ENCODE measurements around the gene TXN2.
"Not testable (repeated sequence)": the region's sequence is repeated elsewhere in the genome, so short reads cannot be mapped to it uniquely, and the experiment has no call there.

TXN2 gene

DNA sequence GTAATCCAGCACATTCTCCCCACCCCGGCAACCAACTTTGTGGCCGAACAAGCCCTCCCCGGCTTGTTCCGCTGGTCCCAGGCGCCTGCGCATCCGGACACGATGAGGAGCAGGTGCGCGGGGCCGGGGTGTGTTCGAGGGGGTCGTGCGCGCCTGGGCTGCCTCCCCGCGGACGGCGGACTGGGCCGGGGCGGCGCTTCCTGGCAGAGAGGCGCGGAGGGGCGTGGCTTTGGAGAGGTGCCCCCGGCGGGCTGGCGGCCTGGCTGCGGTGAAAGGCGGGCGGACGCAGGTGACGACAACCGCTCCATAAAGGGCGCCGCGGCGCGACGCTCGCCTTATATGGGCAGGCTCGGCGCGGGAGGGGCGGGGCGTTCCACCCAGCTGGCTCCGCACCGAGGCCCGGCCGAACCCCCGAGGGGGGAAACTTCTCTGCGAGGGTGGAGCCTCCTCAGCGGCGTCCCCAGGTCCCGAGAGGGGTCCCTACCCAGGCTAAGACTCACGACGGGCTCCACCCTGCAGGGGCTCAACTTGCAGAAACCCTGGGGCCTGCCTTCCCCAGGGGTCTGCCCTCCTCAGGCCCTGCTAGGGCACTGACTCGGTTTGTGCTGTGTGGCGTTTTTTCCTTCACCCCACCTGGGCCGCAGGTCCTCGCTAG, 26.4 kb downstream of the TXN2 start:
- DNase-seq = peak; percentile 88

DNA sequence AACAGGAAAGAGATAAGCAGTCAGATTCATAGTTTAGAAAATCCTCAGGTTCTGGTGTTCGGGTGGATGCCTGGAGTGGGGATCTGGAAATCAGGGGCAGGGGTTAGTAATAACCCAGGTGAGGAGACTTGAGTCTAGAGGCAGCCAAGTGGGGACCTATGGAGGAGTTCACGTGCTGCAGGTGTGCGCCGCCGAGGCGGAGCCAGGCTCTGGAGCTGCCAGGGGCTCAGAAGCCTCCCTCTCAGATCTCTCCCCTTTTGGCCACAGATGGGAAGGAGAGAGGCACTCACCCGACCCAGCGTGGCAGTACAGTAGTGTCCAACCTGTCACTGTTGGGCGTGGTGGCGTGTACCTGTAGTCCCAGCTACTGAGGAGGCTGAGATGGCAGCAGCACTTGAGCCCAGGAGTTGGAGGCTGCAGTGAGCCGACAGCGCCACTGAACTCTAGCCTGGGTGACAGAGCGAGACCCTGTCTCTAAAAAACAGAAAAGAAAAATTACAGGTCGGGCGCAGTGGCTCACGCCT, 27.5 kb downstream of the TXN2 start:
- no peak for DNase-seq

GRCh38 chr22:36452978-36453607, 28.3 kb downstream of the TXN2 start:
- not testable (repeated sequence) for DNase-seq

GRCh38 chr22:36452250-36452977, 29.0 kb downstream of the TXN2 start:
- no peak for DNase-seq

- not testable (repeated sequence) for DNase-seq
These were observed 30.5 kb downstream of the TXN2 start for GRCh38 chr22:36450923-36451322.

DNA sequence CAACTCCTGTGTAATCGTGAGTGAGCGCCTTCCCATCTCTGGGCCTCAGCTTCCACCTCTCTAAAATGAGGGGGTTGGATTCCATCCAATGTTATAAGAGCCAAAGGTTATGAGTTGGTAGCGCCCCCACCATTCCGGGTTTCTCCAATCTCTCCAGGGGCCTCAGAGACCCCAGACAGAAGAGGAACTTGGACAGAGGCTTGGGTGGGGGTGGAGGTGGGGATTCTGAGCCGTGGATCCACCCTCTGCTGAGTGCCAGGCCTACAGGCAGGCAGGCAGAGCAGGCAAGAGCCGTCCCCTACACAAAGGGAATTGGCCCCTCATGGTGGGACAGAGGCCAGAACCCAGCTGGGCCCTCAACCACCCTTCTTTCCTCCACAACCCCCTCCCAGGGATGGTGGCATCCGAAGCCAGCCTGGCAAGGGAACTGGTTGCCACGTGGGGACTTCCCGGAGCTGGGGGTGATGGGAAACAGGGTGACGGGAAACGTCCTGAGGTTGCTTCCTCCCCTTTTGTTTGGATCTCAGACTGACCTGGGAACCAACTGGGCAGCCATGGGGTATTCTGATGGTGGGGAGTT, 31.8 kb downstream of the TXN2 start:
- DNase-seq = no peak

GRCh38 chr22:36447632-36448031, 33.8 kb downstream of the TXN2 start:
- DNase-seq = no peak

GRCh38 chr22:36445158-36445668, 36.2 kb downstream of the TXN2 start:
- peak; percentile 68 for DNase-seq

DNA sequence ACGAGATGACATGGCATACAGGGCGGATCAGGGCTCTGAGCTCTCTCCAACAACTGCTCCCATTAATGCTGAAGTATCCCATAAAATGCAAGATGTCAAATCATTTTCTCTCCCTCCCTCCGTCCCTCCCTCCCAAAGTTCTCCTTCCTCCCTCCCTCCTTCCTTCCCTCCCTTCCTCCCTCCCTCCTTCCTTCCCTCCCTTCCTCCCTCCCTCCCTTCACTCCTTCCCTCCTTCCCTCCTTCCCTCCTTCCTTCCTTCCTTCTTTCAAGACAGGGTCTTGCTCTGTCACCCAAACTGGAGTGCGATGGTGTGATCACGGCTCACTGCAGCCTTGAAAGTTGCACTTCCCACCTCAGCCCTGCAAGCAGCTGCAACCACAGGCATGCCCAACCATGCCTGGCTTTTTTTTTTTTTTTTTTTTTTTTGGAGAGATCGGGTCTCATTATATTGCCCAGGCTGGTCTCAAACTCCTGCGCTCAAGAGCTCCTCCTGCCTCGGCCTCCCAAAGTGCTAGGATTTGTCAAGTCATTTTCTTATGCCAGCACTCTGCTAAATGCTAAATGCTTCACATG, 38.2 kb downstream of the TXN2 start:
- DNase-seq = peak; percentile 51

- DNase-seq = no peak
These were observed 38.8 kb downstream of the TXN2 start for GRCh38 chr22:36442506-36443197.

DNA sequence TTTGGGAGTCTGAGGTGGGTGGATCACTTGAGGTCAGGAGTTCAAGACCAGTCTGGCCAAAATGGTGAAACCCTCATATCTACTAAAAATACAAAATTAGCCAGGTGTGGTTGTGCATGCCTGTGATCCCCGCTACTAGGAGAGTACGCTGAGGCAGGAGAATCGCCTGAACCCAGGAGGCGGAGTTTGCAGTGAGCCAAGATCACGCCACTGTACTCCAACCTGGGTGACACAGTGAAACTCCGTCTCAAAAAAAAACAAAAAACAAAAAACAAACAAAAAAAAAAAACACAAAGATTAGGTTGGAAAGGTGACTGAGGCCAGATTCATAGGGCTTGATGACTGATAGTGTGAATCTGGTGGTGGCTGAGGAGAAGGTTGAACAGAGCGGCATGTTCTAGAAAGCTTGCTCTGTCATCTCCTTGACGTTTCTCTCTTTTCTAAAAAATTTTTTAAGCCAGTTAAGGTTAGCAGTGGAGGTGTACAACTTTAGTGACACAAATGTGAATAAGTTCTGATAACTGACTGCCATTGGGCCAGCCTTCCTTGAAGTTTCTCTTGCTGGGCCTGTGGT, 40.9 kb downstream of the TXN2 start:
- DNase-seq = no peak

DNA sequence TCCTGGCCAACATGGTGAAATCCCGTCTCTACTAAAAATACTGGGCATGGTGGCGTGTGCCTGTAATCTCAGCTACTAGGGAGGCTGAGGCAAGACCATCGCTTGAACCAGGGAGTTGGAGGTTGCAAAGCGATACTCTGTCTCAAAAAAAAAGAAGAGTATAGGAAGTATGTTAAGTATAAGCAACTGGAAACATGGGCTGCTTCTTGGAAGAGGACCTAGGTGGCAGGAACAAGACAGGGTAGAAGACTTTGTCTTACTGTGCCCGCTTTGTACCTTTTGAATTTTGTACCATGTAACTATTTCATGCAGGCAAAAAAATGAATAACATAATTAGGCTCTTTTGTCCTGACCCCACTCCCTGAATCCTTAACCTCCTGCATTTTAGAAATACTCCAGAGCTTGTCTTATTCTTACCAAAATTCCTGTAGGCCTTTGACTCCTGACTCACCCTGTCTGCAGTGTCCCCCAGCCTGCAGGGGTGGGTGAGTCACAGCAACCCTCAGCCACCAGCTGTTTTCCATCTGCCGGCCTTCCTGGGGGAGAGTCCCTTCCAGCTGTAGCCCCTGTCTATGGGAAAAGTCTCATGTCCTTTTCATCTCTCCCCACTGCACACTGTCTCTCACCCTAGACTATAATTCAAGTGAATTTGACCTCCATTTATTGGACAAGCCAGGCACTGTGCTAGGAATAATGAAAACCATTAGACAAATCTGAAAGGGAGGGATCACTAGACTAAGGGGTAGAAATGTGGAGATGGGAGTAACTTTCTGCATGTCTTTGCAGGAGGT, 41.8 kb downstream of the TXN2 start:
- peak; percentile 93 for DNase-seq

- no peak for DNase-seq
These were observed 45.7 kb downstream of the TXN2 start for GRCh38 chr22:36435516-36436415.

GRCh38 chr22:36433318-36434231, 47.9 kb downstream of the TXN2 start:
- DNase-seq = no peak

GRCh38 chr22:36432592-36433317, 48.7 kb downstream of the TXN2 start:
- DNase-seq = peak; percentile 69

DNA sequence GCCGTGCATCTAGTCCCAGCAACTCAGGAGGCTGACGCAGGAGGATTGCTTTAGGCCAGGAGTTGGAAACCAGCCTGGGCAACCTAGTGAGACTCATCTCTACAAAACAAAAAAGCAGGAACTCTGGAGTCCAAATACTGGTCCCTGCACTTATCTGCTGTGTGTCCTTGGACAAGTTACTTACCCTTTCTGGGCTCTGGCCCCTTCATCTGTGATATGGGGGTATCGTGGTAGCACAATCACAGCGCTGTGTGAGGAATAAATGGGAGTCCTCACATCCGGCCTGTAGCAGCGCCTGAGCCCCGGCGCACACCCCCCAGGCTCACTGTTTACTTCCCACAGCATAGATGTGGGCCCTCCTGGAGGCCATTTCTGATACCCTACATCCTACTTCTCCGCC, 49.5 kb downstream of the TXN2 start:
- DNase-seq = no peak

DNA sequence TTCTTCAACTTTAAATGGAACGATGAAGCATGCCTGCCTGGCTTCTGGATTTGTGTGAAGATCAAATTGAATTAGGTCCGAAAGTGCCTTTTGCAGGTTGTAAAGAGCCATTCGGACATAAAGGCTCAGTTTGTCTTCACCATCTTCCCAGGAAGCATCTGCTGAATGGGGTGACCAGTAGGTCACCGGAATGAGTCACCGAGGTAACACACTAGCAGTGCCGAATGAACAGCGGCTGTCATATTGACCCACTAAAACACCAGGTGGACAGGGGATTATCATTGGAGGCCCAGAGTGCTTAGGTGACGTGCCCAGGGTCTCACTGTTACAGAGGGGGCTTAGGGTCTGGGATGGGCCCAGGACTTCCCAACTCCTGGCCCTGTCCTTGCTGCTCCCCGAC, 50.6 kb downstream of the TXN2 start:
- no peak for DNase-seq

- DNase-seq = not testable (repeated sequence)
These were observed 53.5 kb downstream of the TXN2 start for GRCh38 chr22:36427952-36428351.

Data from fibroblast of skin of right quadriceps (primary cell).